ENCODE data around the gene LIG3. TPM values are rescaled to one million over a fixed set of nuclear protein-coding genes. Genes with fewer than 3 reads are reported as not detected.

LIG3 gene
- total and polyA plus RNA-seq, 2 experiments from 2014 or later: 16.4 to 119 TPM

DNA sequence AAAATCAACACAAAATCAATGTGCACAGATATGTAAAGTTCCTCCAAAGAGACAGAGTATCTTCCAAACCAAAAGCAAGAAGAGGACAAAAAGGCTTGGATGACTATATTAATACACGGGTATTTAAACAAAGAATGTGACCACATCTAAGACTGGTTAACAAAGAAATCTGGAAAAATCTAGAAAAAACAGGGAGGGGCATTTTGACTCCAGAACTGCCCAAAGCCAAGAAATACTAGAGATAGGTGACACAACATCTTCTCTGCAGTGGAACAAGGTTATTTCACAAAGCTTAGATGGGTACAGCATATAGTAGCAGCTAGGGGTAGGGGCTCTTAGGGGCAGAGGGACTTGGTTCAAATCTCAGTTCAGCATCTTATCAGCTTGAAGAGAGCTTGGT, 72.9 kb downstream of the LIG3 start:
- Histone ChIP-seq H4K20me1 (replicated peaks; ENCODE audit: insufficient read depth) (no peaks in the 10 kb centered on the region; the same call in 1 of the 2 replicates), H3K4me2 (no peak overlapping the region), H3K27ac (ENCODE audit: low read depth) (no peak overlapping the region), H3K36me3 (ENCODE audit: insufficient read depth) (no peaks in the 10 kb centered on the region; the same call in 1 of the 2 replicates), H3F3A (replicated peaks; ENCODE audit: low read depth) (0 out of 2 replicates have a peak, but pooled peaks cover 3% of the 10 kb centered on the region), H3K27me3 (ENCODE audit: insufficient read depth) (no peaks in the 10 kb centered on the region), H2AFZ (no peak overlapping the region), H3K9me2 (ENCODE audit: insufficient read depth) (no peaks in the 10 kb centered on the region), H3K4me3 (no peak overlapping the region), H3K79me2 (replicated peaks; ENCODE audit: insufficient read depth) (no peaks in the 10 kb centered on the region), H3K4me1 (ENCODE audit: insufficient read depth) (peaks cover 6% of the 10 kb centered on the region)
- Mint-ChIP-seq H3K9me3 (no peaks in the 10 kb centered on the region), H3K36me3 (ENCODE audit: low read depth) (0 out of 3 replicates have a peak, but pooled peaks cover 3% of the 10 kb centered on the region), H3K4me3 (no peak overlapping the region), H3K27me3 (ENCODE audit: insufficient read depth, low read depth, poor library complexity) (no peaks in the 10 kb centered on the region), H3K27ac (no peak overlapping the region), H3K4me1 (peaks cover 26% of the 10 kb centered on the region)
- TF ChIP-seq ZNF331 (CRISPR knock-in tag; IDR thresholded peaks at IDR 0.05; ENCODE audit: low read depth): no peak
- TF ChIP-seq, protein P1, sequence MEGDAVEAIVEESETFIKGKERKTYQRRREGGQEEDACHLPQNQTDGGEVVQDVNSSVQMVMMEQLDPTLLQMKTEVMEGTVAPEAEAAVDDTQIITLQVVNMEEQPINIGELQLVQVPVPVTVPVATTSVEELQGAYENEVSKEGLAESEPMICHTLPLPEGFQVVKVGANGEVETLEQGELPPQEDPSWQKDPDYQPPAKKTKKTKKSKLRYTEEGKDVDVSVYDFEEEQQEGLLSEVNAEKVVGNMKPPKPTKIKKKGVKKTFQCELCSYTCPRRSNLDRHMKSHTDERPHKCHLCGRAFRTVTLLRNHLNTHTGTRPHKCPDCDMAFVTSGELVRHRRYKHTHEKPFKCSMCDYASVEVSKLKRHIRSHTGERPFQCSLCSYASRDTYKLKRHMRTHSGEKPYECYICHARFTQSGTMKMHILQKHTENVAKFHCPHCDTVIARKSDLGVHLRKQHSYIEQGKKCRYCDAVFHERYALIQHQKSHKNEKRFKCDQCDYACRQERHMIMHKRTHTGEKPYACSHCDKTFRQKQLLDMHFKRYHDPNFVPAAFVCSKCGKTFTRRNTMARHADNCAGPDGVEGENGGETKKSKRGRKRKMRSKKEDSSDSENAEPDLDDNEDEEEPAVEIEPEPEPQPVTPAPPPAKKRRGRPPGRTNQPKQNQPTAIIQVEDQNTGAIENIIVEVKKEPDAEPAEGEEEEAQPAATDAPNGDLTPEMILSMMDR (conservative IDR thresholded peaks at IDR 0.05; ENCODE audit: low read depth in 2 of 2): no peak
- no peak for TF ChIP-seq EZH2phosphoT487 (IDR thresholded peaks at IDR 0.05; ENCODE audit: unreplicated experiment)
- no peak for TF ChIP-seq ZNF114 (CRISPR knock-in tag; IDR thresholded peaks at IDR 0.05)
- TF ChIP-seq NANOG (IDR thresholded peaks at IDR 0.05; ENCODE audit: borderline replicate concordance): no peak
- TF ChIP-seq CREB1 (CRISPR knock-in tag; IDR thresholded peaks at IDR 0.05; ENCODE audit: low read depth): no peak
- no peak for TF ChIP-seq POLR2AphosphoS5 (IDR thresholded peaks at IDR 0.05; ENCODE audit: low read depth)
- no peak for ATAC-seq
- DNase-seq (ENCODE audit: low spot score): no peak

DNA sequence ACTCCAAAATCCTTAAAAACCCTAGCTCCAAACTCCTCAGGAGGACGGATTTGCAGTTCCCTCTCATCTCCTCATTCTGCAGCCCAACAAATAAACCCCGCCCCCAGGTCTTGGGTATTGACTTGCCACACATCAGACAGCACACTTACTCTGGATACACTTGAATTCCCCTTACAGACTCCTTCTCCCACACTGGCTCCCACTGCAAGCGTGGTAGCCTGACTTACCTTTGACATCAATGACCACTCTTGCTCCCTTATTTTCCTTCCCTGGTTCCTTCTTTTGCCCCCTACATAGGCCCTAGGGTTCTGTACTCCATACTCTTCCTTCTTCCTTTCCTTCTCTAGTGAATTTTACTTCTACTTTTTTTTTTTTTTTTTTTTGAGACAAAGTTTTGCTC, 75.7 kb downstream of the LIG3 start:
- no peak overlapping the region for H2AFZ ChIP-seq
- H3K27ac ChIP-seq (ENCODE audit: low read depth): no peak overlapping the region
- H3K27ac Mint-ChIP-seq: no peak overlapping the region
- TF ChIP-seq EZH2phosphoT487 (IDR thresholded peaks at IDR 0.05; ENCODE audit: unreplicated experiment) (no peak), EZH2 (IDR thresholded peaks at IDR 0.05; ENCODE audit: low read depth, unreplicated experiment) (no peak), ZNF462 (CRISPR knock-in tag; IDR thresholded peaks at IDR 0.05) (no peak), CREB1 (CRISPR knock-in tag; IDR thresholded peaks at IDR 0.05; ENCODE audit: low read depth) (no peak)
- H3K79me2 ChIP-seq (replicated peaks; ENCODE audit: insufficient read depth): no peaks in the 10 kb centered on the region
- H3K27me3 Mint-ChIP-seq (ENCODE audit: insufficient read depth, low read depth, poor library complexity): no peaks in the 10 kb centered on the region
- H3K4me3 ChIP-seq: no peak overlapping the region
- DNase-seq (ENCODE audit: low spot score) (peak; percentile 54), ATAC-seq (peak; percentile 64)
- peaks cover 6% of the 10 kb centered on the region for H3K4me1 ChIP-seq (ENCODE audit: insufficient read depth)
- H3K27me3 ChIP-seq (ENCODE audit: insufficient read depth): no peaks in the 10 kb centered on the region
- no peak overlapping the region for H3K4me2 ChIP-seq
- no peaks in the 10 kb centered on the region; the same call in 1 of the 2 replicates for H4K20me1 ChIP-seq (replicated peaks; ENCODE audit: insufficient read depth)
- no peaks in the 10 kb centered on the region; the same call in 1 of the 2 replicates for H3K36me3 ChIP-seq (ENCODE audit: insufficient read depth)
- H3K4me1 Mint-ChIP-seq: peaks cover 23% of the 10 kb centered on the region
- no peak overlapping the region for H3K4me3 Mint-ChIP-seq
- 0 out of 2 replicates have a peak, but pooled peaks cover 2% of the 10 kb centered on the region for H3F3A ChIP-seq (replicated peaks; ENCODE audit: low read depth)
- peaks cover 3% of the 10 kb centered on the region; the same call in 1 of the 3 replicates for H3K36me3 Mint-ChIP-seq (ENCODE audit: low read depth)
- no peaks in the 10 kb centered on the region for H3K9me3 Mint-ChIP-seq
- H3K9me2 ChIP-seq (ENCODE audit: insufficient read depth): no peaks in the 10 kb centered on the region
